ENCODE measurements around the gene NSUN2.
"Not testable (repeated sequence)": the region's sequence is repeated elsewhere in the genome, so short reads cannot be mapped to it uniquely, and the experiment has no call there.

Gene NSUN2

DNA sequence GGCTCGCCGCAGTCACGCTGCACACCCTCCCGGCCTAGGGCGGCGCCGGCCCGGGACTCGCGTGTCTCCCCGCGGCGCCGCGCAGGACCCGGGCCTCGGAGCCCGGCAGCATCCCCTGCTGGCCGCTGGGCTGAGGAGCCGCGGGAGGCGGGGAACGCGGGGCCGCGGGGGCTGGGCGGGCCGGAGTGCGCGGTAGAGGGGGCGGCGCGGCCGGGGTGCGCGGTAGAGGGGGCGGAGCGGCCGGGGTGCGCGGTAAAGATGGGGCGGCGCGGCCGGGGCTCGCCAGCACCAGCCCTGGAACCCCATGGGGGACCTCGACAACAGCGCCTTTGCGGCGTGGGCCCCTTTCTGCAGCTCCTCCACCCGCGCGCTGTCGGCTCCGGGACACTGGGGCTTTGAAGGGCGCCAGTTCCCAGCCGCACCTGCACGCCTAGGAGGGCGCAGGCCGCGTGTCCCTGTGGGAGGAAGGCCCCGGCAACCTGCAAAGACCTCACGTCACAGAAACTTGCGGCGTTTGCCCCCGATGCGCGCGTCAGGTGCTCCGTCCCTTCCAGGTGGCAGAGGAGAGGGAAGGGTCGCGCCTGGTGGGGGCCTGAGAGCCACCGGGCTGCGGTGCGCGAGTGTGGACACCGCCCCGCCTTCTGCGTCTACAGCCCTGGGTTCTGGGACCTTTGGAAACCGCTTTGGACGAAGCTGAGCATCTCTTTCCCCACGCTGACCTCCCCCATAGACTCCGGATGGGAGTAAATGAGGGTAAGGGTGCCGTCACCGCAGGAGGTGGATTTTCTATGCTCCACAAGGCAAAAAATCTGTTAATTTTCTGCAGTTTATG lies 49.6 kb downstream of the NSUN2 start:
- no peak for DNase-seq (ENCODE audit: low read depth)

DNA sequence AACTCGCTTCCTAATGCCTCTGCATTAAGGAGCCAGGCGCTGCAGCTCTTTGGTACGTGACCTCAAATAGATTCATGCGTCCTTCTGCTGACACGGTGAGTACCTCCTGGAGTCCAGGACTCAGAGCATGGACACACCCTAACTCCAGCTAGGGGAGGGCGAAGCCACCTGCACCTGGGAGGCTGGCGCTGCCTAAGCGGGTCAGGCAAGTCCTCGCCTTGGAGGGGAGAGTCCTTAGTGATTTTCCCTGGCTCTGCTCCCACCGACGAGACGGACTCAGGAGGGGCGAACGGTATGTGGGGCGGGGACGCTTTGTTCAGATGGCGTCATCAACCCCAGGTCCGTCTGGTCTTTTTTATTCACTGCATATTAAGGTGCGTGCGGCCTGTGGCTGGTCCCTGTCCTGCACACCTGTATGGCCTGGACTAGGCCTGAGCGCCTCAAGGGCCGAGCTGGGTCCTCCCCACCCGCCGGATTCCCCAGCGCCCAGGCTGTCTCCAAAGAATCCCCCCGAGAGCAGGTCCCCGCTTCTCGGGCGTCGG lies 50.3 kb downstream of the NSUN2 start:
- DNase-seq (ENCODE audit: low read depth) = no peak

DNA sequence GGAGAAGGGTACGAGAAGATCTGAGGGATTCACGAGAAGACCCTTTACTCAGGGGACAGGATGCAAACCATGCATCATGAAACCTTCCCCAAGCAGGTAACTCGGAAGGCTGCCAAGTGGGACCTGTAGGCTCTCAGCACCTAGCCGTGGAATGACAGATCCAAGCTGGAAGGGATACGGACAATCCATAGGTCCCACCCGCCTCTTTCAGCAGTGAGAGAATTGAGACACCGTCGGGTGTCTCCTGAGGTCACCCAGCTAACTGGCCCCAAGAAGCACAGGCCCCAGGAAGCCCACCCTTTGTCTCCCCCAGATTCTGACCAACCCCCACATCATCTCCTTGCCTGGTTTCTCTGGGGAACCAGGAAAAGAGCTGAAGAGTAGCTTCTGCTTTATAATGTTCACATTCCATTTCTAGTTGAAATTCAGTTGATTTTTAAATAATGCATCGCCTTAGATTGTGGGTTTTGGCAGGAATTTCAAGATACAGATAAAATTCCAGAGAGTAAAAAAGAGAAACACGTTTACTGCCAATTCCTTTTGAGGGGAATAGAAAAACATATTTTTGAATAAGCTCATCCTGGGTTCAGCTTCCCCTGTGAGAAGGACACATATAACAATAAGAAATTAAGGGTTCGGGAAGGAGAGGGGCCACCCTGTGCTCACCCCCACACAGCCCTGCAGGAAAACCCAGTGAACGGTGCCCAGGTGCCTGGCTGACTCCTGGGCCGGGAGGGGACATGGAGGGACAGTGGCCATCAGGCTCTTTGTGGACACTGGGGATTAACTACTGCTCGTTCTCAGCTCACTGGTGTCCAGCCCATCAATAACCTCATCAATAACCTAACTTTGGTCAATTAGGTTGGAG lies 51.1 kb downstream of the NSUN2 start:
- DNase-seq (ENCODE audit: low read depth) = no peak

DNA sequence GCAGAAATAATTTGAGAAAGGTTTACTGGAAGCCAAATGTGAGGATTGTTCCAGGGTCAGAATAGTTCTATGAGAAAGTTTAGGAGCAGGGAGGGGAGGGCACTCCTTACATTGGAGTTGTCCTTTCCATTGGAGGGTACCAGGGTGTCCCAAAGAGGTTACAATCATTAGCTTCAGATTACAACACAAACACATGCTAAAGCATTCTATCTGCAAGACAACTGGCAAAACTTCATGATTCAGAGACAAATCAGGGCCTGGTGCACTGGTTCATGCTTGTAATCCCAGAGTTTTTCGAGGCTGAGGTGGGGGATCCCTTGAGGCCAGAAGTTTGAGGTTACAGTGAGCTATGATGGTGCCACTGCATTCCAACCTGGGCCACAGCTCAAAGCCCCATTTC lies 51.8 kb downstream of the NSUN2 start:
- no peak for DNase-seq (ENCODE audit: low read depth)

DNA sequence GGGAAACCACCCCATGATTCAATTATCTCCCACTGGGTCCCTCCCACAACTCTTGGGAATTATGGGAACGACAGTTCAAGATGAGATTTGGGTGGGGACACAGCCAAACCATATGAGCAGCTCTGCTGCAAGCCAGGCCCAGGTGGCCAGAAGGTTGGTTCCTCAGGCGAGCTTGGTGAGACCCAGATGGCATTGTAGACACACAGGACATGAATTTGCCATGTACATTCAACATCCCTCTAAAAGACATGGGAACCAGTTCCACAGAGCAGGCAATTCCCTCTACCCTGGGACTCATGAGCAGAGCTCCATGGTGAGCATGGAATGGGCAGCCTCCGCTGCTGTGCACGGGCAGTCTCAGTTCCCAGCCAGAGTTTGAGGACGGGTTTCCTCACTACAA lies 53.3 kb downstream of the NSUN2 start:
- no peak for DNase-seq (ENCODE audit: low read depth)

DNA sequence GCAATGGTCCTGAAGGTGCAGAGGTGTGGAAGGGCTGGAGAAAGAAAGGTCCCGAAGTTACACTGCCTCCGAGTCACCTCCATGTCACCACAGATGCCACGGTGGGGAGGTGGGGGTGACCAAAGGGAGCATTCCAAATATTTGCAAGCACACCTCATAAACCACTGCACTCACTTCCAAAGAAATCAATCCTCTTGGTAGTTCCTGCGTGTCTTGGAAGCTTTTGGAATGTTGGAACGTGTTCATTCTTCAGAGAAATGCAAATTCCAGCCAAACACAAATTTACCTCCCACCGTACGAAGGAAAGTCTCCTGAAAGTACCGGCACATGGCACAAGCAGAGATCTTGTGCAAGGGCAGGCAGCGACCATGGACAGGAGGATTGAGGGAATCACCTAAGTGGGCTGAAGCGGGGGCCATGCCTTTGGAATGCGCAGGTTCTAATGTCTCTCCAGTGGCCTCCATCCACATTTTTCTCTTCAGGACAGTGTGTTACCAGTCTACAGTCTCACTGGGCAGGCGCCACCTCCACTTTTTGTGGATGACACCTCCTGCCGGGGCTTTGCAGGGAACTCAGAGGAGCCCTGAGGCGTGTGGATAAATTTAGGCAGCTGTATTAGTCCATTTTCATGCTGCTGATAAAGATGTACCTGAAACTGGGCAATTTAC lies 54.0 kb downstream of the NSUN2 start:
- DNase-seq (ENCODE audit: low read depth) = no peak

DNA sequence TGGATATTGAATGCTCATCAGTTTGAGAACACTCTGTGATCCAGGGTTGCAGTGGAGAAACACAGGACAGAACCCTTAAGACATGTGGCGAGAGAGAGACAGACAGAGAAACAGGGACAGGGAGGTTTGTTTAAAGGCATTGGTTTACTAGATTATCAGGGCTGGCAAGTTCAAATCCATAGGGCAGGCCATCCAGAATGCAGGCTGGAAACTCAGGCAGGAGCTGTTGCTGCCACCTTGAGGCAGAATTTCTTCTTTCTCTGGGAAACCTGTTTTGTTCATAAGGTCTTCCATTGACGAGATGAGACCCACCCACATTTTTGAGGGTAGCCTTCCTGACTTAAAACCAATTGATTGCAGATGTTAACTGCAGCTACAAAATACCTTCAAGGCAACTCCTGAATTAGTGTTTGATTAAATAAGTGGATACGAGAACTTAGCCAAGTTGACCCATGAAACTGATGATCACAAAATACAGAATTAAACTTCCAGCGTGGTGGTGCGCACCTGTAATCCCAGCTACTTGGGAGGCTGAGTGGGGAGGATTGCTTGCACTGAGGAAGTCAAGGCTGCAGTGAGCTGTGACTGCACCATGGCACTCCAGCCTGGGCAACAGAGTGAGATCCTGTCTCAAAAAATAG lies 55.9 kb downstream of the NSUN2 start:
- DNase-seq (ENCODE audit: low read depth) = peak; percentile 8

DNA sequence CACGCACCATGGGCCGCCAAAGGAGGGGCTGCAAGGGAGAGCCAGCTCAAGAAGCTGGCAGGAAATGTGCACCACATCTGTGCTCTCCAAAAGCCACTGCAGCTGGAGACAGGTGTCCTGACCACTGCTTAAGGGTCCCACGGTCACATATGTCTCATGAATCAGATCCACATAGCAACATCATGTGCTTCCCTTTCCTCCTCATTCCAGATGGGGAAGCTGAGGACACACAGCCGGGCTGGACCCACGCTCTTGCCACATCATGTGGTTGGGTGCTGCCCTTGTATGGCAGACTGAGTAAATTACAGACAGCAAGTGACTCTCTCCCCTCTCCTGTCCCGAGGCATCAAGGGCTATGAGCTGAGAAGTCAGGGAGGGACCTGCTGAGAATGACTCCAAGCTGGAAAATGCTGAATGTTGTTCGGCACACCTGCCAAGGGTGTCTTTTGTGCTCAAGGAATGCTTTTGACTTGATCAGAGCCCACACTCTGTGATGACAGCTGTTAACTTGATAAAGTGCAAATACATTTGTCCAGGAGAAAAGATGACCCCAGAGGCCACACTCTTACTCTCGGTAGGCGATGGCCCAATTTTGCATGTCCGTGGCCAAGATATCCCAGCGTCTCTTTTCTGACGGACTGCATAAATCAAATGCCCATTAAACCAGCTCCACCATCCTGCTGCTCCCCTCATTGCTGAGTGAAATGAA lies 58.2 kb downstream of the NSUN2 start:
- DNase-seq (ENCODE audit: low read depth) = no peak

DNA sequence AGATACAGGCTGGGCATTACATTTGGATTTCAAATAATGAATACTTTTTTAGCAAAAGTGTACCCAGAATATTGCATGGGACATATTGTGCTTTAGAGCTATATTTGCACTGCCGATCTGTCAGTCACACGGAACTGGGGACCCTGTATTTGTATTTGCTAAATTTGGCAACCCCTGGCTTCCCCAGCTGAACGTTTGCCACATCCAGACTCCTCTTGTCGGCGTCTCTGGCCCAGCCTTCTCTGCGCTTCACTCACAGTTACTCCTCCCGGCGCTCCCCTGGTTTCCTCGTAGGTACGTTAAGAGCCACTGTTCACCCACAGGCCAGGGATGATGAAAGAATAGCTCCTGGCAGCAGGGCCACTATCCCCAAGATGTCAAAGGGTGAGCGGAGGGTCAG lies 58.7 kb downstream of the NSUN2 start:
- DNase-seq (ENCODE audit: low read depth) = no peak

DNA sequence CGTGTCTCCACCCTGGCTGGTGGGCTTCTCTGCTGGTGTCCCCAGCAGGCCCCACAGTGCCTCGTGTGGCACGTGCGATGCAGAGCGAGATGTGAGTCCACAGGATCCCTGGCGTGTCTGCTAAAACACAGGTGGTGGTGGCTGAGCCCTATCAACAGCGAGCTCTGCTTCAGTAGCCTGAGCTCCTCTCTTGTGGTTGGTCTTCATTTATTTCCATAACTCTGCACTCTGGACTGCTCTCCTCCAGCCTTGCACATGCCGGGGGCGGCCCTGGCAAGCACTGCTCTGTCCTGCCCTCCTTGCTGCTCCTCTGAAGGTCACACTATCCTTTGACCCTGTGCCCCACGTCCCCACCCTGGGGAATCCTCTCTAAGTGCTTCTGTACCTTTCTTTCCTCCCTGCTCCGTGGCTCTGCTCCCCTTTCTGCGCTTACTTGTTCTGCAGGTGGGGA lies 59.2 kb downstream of the NSUN2 start:
- no peak for DNase-seq (ENCODE audit: low read depth)

DNA sequence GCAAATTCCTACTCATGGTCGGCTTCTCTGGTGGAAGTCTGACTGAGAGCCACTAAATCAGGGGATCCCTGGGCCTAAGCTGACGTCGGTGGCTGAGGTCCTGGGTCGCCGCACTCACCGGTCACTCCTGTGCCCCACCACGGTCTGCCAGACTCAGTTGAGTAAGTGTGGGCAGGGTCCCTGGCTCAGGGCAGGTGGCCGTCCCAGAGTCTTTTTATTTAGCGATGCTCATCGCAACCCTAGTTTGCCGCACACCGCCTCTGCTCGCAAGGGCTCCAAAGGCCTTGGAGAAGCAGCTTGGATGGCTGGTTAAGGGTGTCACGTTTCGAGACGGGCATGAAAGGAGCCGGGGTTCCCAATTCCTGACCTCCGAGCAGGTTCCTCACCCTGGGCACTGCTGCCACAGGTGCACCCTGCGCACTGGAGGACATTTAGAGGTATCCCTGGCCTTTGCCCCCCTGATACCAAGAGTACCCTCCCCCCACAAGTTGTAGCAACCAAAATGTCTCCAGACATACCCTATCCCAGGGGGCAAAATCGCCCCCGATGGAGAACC lies 59.9 kb downstream of the NSUN2 start:
- DNase-seq (ENCODE audit: low read depth) = no peak

DNA sequence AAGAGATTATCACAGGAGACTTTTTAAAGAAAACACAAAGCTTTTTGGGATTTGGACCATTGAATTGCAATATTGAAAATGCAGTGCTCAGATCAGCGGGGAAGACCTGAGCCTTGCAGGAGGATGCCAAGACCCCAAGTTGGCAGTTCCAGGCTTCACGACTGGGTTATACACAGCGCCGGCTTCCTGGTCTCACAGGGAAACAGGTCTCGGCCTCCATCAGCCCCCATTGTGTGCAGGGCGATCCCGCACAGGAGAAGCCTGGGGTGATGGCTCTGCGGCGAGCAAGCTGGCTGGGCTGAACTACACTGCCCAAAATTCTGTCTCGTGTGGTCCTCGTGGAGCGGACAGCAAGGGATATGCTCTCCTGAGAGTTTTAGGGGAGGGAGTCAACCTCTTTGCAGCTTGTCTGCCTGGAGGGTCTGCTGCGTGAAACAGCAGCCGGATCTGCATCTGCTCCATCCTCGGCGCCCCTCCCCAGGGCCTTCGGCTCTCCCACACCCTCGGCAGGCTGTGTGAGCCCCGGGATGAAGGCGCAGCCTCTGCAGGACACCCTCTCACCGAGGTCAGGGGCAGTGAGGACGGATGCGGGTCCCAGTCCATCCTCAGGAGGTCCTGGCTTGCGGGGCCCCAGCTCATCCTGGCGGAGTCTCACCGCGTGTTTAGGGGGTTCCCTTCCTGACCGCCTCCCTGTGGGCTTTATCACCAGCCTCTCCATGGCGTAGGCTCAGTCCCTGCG lies 60.6 kb downstream of the NSUN2 start:
- DNase-seq (ENCODE audit: low read depth) = no peak

DNA sequence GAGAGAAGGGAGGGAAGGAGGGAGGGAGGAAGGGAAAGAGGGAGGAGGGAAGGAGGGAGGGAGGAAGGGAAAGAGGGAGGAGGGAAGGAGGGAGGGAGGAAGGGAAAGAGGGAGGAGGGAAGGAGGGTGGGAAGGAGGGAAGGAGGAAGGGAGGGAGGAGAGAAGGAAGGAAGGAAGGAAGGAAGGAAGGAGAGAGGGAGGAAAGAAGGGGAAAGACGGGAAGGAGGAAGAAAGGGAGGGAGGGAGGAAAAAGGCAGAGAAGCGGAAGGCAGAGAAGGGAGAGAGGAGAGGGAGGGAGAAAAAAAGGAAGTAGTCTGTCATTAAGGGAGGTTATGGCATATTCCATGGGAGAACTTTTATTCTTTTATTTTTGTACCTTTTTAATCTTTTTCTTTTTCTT lies 61.2 kb downstream of the NSUN2 start:
- not testable (repeated sequence) for DNase-seq (ENCODE audit: low read depth)

DNA sequence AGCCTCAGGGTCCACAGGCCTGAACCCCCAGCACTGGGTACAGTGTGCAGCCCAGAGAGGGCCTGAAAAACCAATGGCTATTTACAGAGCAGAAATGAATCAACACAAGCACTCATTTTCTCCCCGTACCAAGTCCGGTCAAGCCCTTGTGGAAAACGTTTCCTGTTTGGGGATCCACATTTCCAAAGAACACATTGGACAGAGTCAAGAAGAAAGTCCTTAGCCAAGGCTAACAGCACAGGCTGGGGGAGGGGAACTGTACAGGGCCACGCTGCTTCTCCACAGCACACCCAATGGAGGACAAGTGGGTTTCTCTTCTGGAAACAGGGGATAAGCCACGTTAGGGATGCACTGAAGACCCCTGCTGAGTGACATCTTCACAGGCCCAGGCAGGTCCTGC lies 62.3 kb downstream of the NSUN2 start:
- no peak for DNase-seq (ENCODE audit: low read depth)

DNA sequence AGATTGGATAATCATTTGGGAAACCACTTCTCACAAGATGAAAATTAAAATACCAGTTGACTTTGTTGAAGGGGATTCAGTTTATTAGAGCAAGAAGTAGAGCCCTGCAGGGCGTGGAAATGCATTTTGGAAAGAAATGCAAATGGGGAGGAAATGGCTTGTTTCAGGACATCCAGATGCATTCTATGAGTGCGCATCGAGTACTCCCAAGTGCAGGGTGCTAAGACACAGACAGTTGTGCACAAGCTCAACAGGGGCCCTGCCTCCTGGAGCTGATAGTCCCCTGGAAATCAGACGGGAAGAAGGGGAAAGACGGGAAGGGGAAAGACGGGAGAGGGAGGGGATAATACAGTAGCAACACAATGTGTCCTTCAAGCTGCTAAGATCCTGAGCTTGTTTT lies 64.0 kb downstream of the NSUN2 start:
- no peak for DNase-seq (ENCODE audit: low read depth)

DNA sequence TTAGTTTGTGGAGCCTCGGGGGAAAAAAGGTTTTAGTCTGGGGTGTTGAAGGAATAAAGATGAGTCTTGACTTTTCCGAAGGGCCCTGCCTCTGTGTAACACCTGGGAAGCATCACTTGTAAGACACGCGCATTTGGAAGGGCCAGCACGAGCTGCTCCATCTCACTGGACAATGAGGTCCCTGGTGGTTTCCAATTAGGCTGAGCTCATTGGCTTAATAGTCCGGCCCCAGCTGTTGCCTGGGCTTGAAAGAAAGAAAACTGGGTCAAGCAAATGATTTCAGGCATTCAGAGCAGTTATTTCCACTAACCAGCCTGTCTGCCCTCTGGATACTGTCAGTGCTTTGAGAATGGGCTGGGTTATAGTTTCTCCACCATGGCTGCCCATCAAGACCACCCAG lies 64.5 kb downstream of the NSUN2 start:
- no peak for DNase-seq (ENCODE audit: low read depth)

DNA sequence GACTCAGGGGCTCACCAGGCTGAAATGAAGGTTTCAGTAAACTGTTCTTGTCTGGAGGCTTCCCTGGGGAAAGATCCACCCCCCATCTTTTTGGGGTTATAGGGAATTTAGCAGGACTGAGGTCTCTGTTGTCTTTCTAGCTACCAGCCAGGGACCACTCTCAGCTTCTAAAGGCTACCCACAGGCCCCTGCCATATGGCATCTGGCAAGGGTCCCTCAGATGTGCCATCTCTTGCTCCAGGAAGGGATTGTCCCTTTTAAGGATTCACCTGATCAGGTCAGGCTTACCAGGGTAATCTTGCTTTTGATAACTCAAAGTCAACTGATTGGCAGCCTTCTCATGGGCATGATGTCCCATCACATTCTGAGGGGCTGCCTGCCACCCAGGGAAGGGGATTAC lies 65.0 kb downstream of the NSUN2 start:
- DNase-seq (ENCODE audit: low read depth) = no peak

DNA sequence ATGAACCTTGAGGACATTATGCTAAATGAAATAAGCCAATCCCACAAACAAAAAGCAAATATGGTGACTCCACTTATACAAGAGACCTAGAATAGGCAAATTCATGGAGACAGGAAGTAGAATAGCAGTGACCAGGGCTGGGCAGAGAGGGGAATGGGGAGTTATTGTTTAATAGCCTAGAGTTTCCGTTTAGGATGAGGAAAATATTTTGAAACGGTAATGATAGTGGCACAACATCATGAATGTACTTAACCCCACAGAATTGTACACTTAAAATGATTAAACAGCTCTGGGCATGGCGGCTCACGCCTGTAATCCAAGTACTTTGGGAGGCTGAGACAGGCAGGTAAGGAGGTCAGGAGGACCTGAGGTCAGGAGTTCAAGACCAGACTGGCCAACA lies 65.8 kb downstream of the NSUN2 start:
- no peak for DNase-seq (ENCODE audit: low read depth)

DNA sequence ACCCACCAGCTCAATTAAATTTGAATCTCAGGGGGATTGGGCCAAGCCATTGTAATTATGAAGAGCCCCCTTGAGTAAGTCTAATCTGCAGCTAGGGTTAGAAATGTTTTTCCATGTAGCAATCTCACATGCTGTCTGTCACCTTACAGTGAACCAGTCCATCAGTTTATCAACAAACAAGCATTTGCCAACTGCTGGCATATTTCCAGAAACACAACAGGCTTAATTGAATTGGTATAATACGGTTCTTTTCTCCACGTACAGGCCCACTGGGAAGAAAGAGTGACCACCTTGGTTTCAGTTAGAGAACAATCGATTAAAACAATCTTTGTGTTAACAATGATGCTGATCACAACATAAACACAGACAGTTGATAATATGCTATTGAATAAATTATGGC lies 67.4 kb downstream of the NSUN2 start:
- no peak for DNase-seq (ENCODE audit: low read depth)

All from CMK (cell line).